ENCODE results near the gene PRKCB. TPM values are rescaled to one million over a fixed set of nuclear protein-coding genes. Genes with fewer than 3 reads are reported as not detected.

The PRKCB gene
- polyA plus RNA-seq, 1 donor from 2014 or later: 27.6 TPM

GRCh38 chr16:24163935-24164334, 328.2 kb downstream of the PRKCB start:
- no peak overlapping the region for H3K9ac ChIP-seq (ENCODE audit: low read length)
- H2AFZ ChIP-seq (ENCODE audit: low read depth, low read length): no peak overlapping the region
- H3K79me2 ChIP-seq (replicated peaks; ENCODE audit: insufficient read depth, low read length): no peaks in the 10 kb centered on the region
- H4K20me1 ChIP-seq (ENCODE audit: insufficient read depth): no peaks in the 10 kb centered on the region
- no peaks in the 10 kb centered on the region for H3F3A ChIP-seq (ENCODE audit: insufficient read depth, low read length, poor library complexity, severe bottlenecking)
- H3K27me3 ChIP-seq (ENCODE audit: insufficient read depth, low read depth, low read length): no peaks in the 10 kb centered on the region
- no peak overlapping the region for H3K27ac ChIP-seq (ENCODE audit: low read length)
- no peaks in the 10 kb centered on the region for H3K9me2 ChIP-seq (ENCODE audit: insufficient read depth, low read length)
- no peaks in the 10 kb centered on the region for H3K36me3 ChIP-seq (ENCODE audit: insufficient read depth, low read length)
- no peak overlapping the region for H3K4me3 ChIP-seq (ENCODE audit: low read length)
- TF ChIP-seq TAF1 (IDR thresholded peaks at IDR 0.05; ENCODE audit: low read depth) (no peak), EP300 (conservative IDR thresholded peaks at IDR 0.05; ENCODE audit: poor library complexity, severe bottlenecking) (no peak), SMC3 (conservative IDR thresholded peaks at IDR 0.05; ENCODE audit: poor library complexity) (no peak), RAD21 (conservative IDR thresholded peaks at IDR 0.05) (no peak), EZH2 (IDR thresholded peaks at IDR 0.05; ENCODE audit: borderline replicate concordance, insufficient read depth, low read length, poor library complexity, severe bottlenecking) (no peak), POLR2AphosphoS5 (IDR thresholded peaks at IDR 0.05) (no peak), MXI1 (conservative IDR thresholded peaks at IDR 0.05; ENCODE audit: poor library complexity, severe bottlenecking) (no peak)
- TF ChIP-seq, protein P1, sequence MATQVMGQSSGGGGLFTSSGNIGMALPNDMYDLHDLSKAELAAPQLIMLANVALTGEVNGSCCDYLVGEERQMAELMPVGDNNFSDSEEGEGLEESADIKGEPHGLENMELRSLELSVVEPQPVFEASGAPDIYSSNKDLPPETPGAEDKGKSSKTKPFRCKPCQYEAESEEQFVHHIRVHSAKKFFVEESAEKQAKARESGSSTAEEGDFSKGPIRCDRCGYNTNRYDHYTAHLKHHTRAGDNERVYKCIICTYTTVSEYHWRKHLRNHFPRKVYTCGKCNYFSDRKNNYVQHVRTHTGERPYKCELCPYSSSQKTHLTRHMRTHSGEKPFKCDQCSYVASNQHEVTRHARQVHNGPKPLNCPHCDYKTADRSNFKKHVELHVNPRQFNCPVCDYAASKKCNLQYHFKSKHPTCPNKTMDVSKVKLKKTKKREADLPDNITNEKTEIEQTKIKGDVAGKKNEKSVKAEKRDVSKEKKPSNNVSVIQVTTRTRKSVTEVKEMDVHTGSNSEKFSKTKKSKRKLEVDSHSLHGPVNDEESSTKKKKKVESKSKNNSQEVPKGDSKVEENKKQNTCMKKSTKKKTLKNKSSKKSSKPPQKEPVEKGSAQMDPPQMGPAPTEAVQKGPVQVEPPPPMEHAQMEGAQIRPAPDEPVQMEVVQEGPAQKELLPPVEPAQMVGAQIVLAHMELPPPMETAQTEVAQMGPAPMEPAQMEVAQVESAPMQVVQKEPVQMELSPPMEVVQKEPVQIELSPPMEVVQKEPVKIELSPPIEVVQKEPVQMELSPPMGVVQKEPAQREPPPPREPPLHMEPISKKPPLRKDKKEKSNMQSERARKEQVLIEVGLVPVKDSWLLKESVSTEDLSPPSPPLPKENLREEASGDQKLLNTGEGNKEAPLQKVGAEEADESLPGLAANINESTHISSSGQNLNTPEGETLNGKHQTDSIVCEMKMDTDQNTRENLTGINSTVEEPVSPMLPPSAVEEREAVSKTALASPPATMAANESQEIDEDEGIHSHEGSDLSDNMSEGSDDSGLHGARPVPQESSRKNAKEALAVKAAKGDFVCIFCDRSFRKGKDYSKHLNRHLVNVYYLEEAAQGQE (IDR thresholded peaks at IDR 0.05; ENCODE audit: borderline replicate concordance): no peak
- TF ChIP-seq, protein P2, sequence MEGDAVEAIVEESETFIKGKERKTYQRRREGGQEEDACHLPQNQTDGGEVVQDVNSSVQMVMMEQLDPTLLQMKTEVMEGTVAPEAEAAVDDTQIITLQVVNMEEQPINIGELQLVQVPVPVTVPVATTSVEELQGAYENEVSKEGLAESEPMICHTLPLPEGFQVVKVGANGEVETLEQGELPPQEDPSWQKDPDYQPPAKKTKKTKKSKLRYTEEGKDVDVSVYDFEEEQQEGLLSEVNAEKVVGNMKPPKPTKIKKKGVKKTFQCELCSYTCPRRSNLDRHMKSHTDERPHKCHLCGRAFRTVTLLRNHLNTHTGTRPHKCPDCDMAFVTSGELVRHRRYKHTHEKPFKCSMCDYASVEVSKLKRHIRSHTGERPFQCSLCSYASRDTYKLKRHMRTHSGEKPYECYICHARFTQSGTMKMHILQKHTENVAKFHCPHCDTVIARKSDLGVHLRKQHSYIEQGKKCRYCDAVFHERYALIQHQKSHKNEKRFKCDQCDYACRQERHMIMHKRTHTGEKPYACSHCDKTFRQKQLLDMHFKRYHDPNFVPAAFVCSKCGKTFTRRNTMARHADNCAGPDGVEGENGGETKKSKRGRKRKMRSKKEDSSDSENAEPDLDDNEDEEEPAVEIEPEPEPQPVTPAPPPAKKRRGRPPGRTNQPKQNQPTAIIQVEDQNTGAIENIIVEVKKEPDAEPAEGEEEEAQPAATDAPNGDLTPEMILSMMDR (IDR thresholded peaks at IDR 0.05; ENCODE audit: poor library complexity, severe bottlenecking): no peak
- no peaks in the 10 kb centered on the region for H3K9me3 ChIP-seq (ENCODE audit: low read length)
- H3K4me2 ChIP-seq (ENCODE audit: low read length): no peak overlapping the region

GRCh38 chr16:24164416-24164815, 328.6 kb downstream of the PRKCB start:
- H3K4me2 ChIP-seq (ENCODE audit: low read length): no peak overlapping the region
- no peak overlapping the region for H2AFZ ChIP-seq (ENCODE audit: low read depth, low read length)
- H3K27me3 ChIP-seq (ENCODE audit: insufficient read depth, low read depth, low read length): no peaks in the 10 kb centered on the region
- no peak overlapping the region for H3K4me3 ChIP-seq (ENCODE audit: low read length)
- no peaks in the 10 kb centered on the region for H3K9me2 ChIP-seq (ENCODE audit: insufficient read depth, low read length)
- no peaks in the 10 kb centered on the region for H3K36me3 ChIP-seq (ENCODE audit: insufficient read depth, low read length)
- TF ChIP-seq POLR2AphosphoS5 (IDR thresholded peaks at IDR 0.05) (no peak), SMC3 (conservative IDR thresholded peaks at IDR 0.05; ENCODE audit: poor library complexity) (no peak), EZH2 (IDR thresholded peaks at IDR 0.05; ENCODE audit: borderline replicate concordance, insufficient read depth, low read length, poor library complexity, severe bottlenecking) (no peak), EP300 (conservative IDR thresholded peaks at IDR 0.05; ENCODE audit: poor library complexity, severe bottlenecking) (no peak), RAD21 (conservative IDR thresholded peaks at IDR 0.05) (no peak), MXI1 (conservative IDR thresholded peaks at IDR 0.05; ENCODE audit: poor library complexity, severe bottlenecking) (no peak), TAF1 (IDR thresholded peaks at IDR 0.05; ENCODE audit: low read depth) (no peak)
- TF ChIP-seq, protein P2 (IDR thresholded peaks at IDR 0.05; ENCODE audit: poor library complexity, severe bottlenecking): no peak
- TF ChIP-seq, protein P1 (IDR thresholded peaks at IDR 0.05; ENCODE audit: borderline replicate concordance): no peak
- H3K27ac ChIP-seq (ENCODE audit: low read length): no peak overlapping the region
- H4K20me1 ChIP-seq (ENCODE audit: insufficient read depth): no peaks in the 10 kb centered on the region
- H3K9ac ChIP-seq (ENCODE audit: low read length): no peak overlapping the region
- H3K79me2 ChIP-seq (replicated peaks; ENCODE audit: insufficient read depth, low read length): no peaks in the 10 kb centered on the region
- no peaks in the 10 kb centered on the region for H3F3A ChIP-seq (ENCODE audit: insufficient read depth, low read length, poor library complexity, severe bottlenecking)
- H3K9me3 ChIP-seq (ENCODE audit: low read length): no peaks in the 10 kb centered on the region

All from neural cell (in vitro differentiated cells).